Myocyte (in vitro differentiated cells): Measurements from ENCODE around the gene RAB5IF. TPM values are rescaled to one million over a fixed set of nuclear protein-coding genes. Genes with fewer than 3 reads are reported as not detected.
A peak's percentile ranks its signal among the peaks of the same experiment; 100 is the strongest.
"Not testable (repeated sequence)": the region's sequence is repeated elsewhere in the genome, so short reads cannot be mapped to it uniquely, and the experiment has no call there.

Experiments
- DNase-seq: peaks from one replicate; pipeline ENCODE4 v3.0.0-alpha.2; 2012; ENCODE audit warnings: low read depth
- total RNA-seq: library from RNA; depleted of rRNA; stranded (reverse); fragments of >200 nt; gene quantifications from 2 replicates; pipeline ENCODE4 v1.2.3, GENCODE V29; 2014

The RAB5IF gene
- total RNA-seq, 1 donor from 2014 or later: 107 TPM

GRCh38 chr20:36585410-36586125 is 20.0 kb upstream of the RAB5IF start:
- DNase-seq: peak; percentile 11

GRCh38 chr20:36587388-36588070 is 18.1 kb upstream of the RAB5IF start:
- DNase-seq: no peak

GRCh38 chr20:36591281-36591680 is 14.3 kb upstream of the RAB5IF start:
- peak; percentile 74 for DNase-seq

DNA sequence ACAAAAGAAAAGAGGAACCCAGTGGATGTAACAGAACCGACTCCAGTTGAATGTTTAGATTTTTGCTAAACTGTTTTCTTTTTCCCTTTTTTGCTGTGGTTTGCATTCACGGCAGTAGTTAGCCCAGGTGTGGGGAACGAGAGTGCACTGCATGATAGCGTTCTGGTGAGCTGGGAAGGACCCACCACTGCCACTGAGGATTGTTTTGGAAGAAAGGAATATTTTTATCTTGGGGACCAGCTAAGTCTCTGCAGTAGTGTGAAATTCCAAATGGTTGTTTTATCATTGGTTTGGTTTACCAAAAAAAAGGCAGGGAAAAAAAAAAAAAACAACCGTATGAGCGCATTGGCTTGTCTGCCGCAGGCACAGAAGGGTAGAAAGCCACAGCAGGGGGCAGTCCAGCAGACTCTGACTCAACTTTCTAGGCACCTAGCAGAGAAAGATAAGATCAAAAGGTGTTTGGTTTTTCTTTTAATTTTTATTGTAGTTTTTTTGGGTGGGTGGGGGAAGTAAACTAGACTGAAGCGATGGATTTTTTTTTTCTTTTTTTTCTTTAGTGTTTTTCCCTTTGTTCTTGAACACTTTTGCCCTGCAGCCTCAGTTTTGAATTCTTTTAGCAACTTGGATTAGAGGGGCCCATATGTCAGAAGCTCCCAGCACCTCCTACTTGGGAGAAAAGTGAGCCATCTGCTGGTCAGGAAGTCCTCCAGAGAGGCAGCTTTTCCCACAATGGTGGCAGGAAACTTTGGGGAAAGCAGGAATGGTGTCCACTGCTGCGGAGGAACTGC is 13.5 kb upstream of the RAB5IF start:
- DNase-seq: peak; percentile 49

GRCh38 chr20:36593347-36593929 is 12.1 kb upstream of the RAB5IF start:
- DNase-seq: no peak

DNA sequence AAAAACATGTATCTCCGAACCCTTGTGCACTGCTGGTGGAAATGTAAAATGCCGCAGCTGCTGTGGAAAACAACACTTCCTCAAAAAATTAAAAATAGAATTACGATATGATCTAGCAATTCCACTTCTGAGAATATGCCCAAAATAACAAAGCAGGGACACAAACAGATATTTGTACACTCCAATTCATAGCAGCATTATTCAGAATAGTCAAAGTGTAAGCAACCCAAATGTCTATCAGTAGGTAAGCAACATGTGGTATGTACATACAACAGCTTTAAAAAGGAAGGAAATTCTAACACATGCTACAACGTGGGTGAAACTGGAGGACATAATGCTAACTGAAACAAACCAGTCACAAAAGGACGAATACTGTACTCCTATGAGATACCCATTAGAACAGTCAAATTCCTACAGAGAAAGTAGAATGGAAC is 5.7 kb upstream of the RAB5IF start:
- no peak for DNase-seq

DNA sequence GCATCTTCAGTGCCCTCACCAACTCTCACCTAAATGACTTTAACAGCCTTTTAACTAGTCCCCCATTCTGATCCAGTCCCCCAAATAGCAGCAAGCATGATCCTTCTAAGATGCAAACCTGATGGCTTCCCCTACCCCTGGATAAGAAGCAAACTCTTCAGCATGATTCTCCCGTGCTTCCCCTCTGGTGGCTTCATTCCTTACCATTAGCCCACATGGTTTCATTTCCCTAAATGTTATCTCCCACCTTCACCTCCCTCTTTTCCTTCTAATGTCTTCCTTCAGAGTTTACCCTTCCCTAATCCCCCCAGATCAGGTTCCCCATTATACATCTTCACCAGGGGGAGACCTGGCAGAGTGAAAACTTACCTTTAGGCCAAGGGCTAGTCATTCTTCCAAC is 4.0 kb upstream of the RAB5IF start:
- DNase-seq: no peak

GRCh38 chr20:36604952-36605398 is 604 bp upstream of the RAB5IF start:
- DNase-seq: no peak

DNA sequence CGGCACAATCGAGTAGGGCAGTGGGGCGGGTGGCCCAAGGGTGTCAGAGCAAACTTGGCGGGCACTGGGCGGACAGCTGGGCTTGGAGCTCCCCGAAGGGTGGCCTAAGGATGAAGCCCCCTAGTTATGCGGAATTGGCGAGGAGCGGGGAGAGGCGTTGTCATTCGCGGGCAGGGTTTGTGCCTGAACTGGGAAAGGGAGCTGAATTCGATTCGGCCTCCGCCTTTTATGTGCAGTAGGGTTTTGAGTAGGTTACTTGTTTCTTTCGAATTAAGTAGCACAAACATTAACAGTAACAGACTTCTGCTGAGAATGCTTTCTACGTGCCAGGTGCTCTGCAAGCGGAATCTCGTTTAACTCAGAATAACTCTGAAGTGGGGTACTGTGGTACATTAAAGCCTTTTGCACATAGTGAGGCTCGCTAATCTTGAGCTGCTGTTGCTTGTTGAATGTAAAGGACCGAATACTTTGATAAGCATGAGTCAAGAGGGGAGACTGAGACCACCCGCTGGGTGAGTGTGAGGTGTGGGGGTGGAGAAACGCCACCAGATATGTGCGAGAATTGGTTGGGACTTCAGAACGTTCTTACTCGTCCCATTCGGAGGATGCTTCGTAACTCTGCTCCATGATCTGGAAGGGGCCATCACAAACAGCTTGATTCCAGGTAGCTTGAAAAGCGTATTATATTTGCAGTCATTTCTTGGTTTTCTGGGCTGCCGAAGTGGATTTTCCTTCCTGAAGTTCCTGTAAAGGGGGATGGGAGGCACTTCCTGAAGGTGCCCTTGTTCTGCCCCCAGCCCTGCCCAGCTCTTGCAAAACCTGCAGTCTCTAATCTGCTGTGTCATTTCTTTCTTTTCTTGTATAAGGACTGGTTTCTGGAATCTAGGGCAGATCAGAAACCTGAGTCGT is 833 bp downstream of the RAB5IF start:
- DNase-seq: no peak

DNA sequence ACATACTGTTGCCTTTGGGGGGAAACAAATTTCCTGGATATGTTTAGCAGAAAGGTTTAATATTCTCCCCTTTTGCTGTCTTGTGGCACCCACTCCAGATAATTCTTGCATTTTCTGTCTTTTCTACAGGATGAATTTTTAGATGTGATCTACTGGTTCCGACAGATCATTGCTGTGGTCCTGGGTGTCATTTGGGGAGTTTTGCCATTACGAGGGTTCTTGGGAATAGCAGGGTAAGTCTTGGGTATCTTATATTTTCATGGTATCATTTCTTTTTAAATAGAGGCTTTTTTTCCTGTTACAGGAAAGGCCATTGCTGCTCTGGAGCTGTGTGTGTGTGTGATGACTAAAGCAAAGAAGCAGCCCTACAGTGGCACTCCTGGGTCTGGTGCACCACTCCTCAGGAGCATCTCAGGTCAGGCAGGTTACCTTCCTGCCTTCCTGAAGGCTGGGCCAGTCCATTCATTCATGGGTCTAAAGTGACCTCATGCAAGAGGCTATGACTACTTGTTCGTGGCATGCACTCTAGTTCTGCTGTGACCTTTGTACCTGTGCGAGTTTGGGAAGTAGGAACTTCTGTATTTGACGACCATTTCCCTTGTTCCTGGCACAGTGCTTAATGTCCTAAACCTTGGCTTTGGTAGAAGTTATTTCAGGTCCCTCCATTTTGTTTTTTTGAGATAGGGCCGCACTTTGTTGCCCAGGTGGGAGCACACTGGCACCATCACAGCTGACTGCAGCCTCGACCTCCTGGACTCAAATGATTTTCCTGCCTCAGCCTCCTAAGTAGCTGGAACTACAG is 2.2 kb downstream of the RAB5IF start:
- DNase-seq: no peak

DNA sequence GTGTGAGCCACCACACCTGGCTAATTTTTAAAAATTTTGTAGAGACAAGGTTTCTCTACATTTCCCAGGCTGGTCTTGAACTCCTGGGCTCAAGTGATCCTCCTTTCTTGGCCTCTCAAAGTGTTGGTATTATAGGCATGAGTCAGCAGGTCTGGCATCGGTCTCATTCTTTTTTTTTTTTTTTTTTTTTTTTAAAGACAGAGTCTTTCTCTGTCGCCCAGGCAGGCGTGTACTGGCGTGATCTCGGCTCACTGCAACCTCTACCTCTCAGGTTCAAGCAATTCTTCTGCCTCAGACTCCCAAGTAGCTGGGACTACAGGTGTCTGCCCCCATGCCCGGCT is 2.8 kb downstream of the RAB5IF start:
- not testable (repeated sequence) for DNase-seq

DNA sequence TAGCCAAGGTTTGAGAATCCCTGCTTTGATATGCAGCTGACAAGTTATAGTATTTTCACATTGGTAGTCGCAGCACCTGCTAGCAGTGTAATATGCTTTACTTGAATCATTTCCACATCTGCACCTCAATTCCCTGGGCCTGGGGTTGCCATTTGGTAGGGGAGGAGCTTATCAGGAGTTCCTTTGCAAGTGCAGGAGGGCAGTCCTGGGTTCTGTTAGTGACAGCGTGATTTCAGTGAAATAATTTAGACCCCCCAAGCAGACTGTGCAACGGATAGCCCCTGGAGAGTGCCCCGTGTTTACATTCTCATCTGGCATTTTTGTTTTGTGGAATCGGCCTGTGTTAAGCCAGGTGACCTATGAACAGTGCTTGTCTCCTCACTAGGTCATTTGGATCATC is 6.0 kb downstream of the RAB5IF start:
- no peak for DNase-seq

- no peak for DNase-seq
These were observed 8.4 kb downstream of the RAB5IF start for GRCh38 chr20:36613974-36614373.

- DNase-seq: no peak
These were observed 9.4 kb downstream of the RAB5IF start for GRCh38 chr20:36614781-36615557.

DNA sequence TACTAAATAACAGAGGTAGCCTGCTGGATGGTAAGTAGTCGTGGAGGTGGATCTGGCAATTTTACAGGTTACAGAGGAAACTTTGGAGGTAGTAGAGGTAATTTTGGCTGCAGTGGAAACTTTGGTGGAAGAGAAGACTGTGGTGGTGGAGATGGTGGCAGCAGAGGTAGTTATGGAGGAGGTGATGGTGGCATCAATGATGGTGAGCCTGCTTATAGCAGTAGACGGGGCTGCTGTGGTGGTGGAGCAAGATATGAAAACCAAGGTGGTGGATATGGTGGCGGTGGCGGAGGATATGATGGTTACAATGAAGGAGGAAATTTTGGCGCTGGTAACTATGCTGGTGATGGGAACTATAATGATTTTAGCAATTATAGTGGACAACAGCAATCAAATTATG is 15.3 kb downstream of the RAB5IF start:
- no peak for DNase-seq

GRCh38 chr20:36623444-36623843 is 17.9 kb downstream of the RAB5IF start:
- no peak for DNase-seq

GRCh38 chr20:36624068-36624943 is 18.7 kb downstream of the RAB5IF start:
- DNase-seq: no peak

DNA sequence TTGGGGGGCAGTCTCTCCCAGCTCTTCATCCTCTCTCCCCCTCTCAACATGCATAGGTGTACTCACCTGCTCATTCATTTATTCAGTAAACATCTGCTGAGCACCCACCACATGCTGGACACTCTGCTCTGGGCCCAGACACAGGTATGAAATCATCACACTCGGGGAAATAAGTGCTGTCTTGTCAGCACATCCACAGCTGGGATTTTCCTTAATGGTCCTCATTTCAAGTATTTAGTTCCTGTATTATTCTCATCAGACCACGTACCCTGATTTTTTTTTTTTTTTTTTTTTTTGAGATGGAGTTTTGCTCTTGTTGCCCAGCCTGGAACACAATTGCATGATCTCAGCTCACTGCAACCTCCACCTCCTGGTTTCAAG is 19.4 kb downstream of the RAB5IF start:
- DNase-seq: no peak
